SK-N-SH (cell line): ENCODE measurements around the gene AANAT. TPM values are rescaled to one million over a fixed set of nuclear protein-coding genes. Genes with fewer than 3 reads are reported as not detected.

Experiments
- CTCF ChIA-PET: fragments of 300-600, 350-600 bp; formaldehyde crosslinking; extraction: SDS; loops from one replicate; lab custom pipeline; 2021; lab: Yijun Ruan, JAX
- POLR2A ChIA-PET: fragments of 350-600 bp; sonication (Branson Sonifier 250); formaldehyde crosslinking; extraction: SDS; loops from one replicate; lab custom pipeline; 2020; ENCODE audit warnings: antibody characterized with exemption, inconsistent platforms; lab: Yijun Ruan, JAX
- DNase-seq: peaks from one replicate; pipeline ENCODE4 v3.0.0; 2012
- H2AFZ ChIP-seq: fragments of 200-600 bp; sonication (generic); 2 replicates; pipeline ENCODE4 v1.8.1; 2016; ENCODE audit warnings: antibody characterized with exemption, mild to moderate bottlenecking, low read depth
- H3F3A ChIP-seq: fragments of 200-600 bp; sonication (generic); replicated peaks from 2 replicates; pipeline ENCODE3; 2016; ENCODE audit warnings: antibody characterized with exemption, mild to moderate bottlenecking; ENCODE audit not compliant: insufficient read depth
- H3K27ac ChIP-seq, 2 experiments: fragments of 200-500 bp in 1 of 2; fragments of 200-600 bp in 1 of 2; sonication (Bioruptor generic) in 1 of 2; sonication (generic), shearing (Covaris generic) in 1 of 2; 2 replicates each; pipeline versions ENCODE4 v1.5.1 to v1.6.1; 2014 to 2016; ENCODE audit warnings: low read depth in 2 of 2, inconsistent platforms in 1 of 2, low read length in 1 of 2, mild to moderate bottlenecking in 1 of 2, mixed read lengths in 1 of 2
- H3K27me3 ChIP-seq: fragments of 200-600 bp; sonication (generic), shearing (Covaris generic); 2 replicates; pipeline ENCODE4 v1.6.1; 2016; ENCODE audit warnings: mixed run types; ENCODE audit not compliant: insufficient read depth
- H3K36me3 ChIP-seq, 2 experiments: fragments of 200-500 bp in 1 of 2; fragments of 200-600 bp in 1 of 2; sonication (Bioruptor generic) in 1 of 2; sonication (generic) in 1 of 2; replicated peaks in 1 of 2; 2 replicates each; pipeline versions ENCODE3 to v1.5.1; 2014 to 2016; ENCODE audit warnings: low read length in 1 of 2, mild to moderate bottlenecking in 1 of 2; ENCODE audit not compliant: insufficient read depth in 2 of 2, control insufficient read depth in 1 of 2
- H3K4me1 ChIP-seq, 2 experiments: fragments of 200-500 bp in 1 of 2; fragments of 200-600 bp in 1 of 2; sonication (Bioruptor generic) in 1 of 2; sonication (generic), shearing (Covaris generic) in 1 of 2; 2 replicates each; pipeline versions ENCODE4 v1.5.1 to v1.6.1; 2014 to 2016; ENCODE audit warnings: low read depth in 1 of 2, low read length in 1 of 2, mixed run types in 1 of 2; ENCODE audit not compliant: insufficient read depth in 2 of 2, control insufficient read depth in 1 of 2
- H3K4me2 ChIP-seq: fragments of 200-600 bp; sonication (generic), shearing (Covaris generic); 2 replicates; pipeline ENCODE4 v1.6.1; 2017; ENCODE audit warnings: mixed run types
- H3K4me3 ChIP-seq, 2 experiments: fragments of 200-500 bp in 1 of 2; fragments of 200-600 bp in 1 of 2; sonication (Bioruptor generic) in 1 of 2; sonication (generic), shearing (Covaris generic) in 1 of 2; 2 replicates each; pipeline versions ENCODE4 v1.5.1 to v1.8.1; 2014 to 2016; ENCODE audit warnings: low read depth in 2 of 2, inconsistent platforms in 1 of 2, low read length in 1 of 2, mild to moderate bottlenecking in 1 of 2, mixed read lengths in 1 of 2, moderate library complexity in 1 of 2
- H3K79me2 ChIP-seq: fragments of 200-600 bp; sonication (generic); 2 replicates; pipeline ENCODE4 v1.8.1; 2017; ENCODE audit warnings: mild to moderate bottlenecking; ENCODE audit not compliant: insufficient read depth
- H3K9ac ChIP-seq: fragments of 200-600 bp; sonication (generic); 2 replicates; pipeline ENCODE4 v1.6.1; 2017; ENCODE audit warnings: mixed run types
- H3K9me2 ChIP-seq: fragments of 200-600 bp; sonication (generic); 2 replicates; pipeline ENCODE4 v1.6.1; 2017; ENCODE audit warnings: mixed run types
- H3K9me3 ChIP-seq: fragments of 200-600 bp; sonication (generic); 2 replicates; pipeline ENCODE4 v1.6.1; 2017; ENCODE audit warnings: mixed run types, mild to moderate bottlenecking, moderate library complexity
- H4K20me1 ChIP-seq: fragments of 200-600 bp; sonication (generic); 2 replicates; pipeline ENCODE4 v1.6.1; 2017; ENCODE audit warnings: mild to moderate bottlenecking, mixed run types; ENCODE audit not compliant: insufficient read depth
- CHD2 ChIP-seq: fragments of 150-350 bp; IDR thresholded peaks from 2 replicates; pipeline ENCODE4 v1.6.1; 2018; ENCODE audit warnings: low read length; ENCODE audit not compliant: partially characterized antibody
- CTCF ChIP-seq: fragments of 200-600 bp; sonication (generic); IDR thresholded peaks from 2 replicates; pipeline ENCODE4 v1.6.1; 2017; ENCODE audit warnings: antibody characterized with exemption, mild to moderate bottlenecking, moderate library complexity
- EP300 ChIP-seq, 2 experiments: IDR thresholded peaks; 2 replicates each; pipeline versions ENCODE4 v1.4.0 to v1.6.1; 2012; ENCODE audit warnings: borderline replicate concordance in 1 of 2, low read depth in 1 of 2, low read length in 1 of 2
- EZH2phosphoT487 ChIP-seq: fragments of 200-600 bp; sonication (generic); IDR thresholded peaks from 2 replicates; pipeline ENCODE4 v1.6.1; 2017; ENCODE audit warnings: low read depth, mixed run types, mild to moderate bottlenecking, antibody characterized with exemption, moderate library complexity, borderline replicate concordance
- FOXJ3 ChIP-seq: sonication (generic); formaldehyde crosslinking; IDR thresholded peaks from 2 replicates; pipeline ENCODE4 v1.5.1; 2020; ENCODE audit warnings: mild to moderate bottlenecking, missing genetic modification reagents
- POLR2AphosphoS5 ChIP-seq: IDR thresholded peaks from 2 replicates; pipeline ENCODE4 v1.6.1; 2012; ENCODE audit warnings: low read depth, low read length
- RFX5 ChIP-seq: IDR thresholded peaks from 2 replicates; pipeline ENCODE4 v1.6.1; 2012; ENCODE audit warnings: mild to moderate bottlenecking, improper control_type of control experiment, low read length
- TAF1 ChIP-seq: IDR thresholded peaks from 2 replicates; pipeline ENCODE4 v1.6.1; 2012; ENCODE audit warnings: low read depth, mild to moderate bottlenecking, low read length, moderate library complexity, borderline replicate concordance
- TEAD4 ChIP-seq: IDR thresholded peaks from 2 replicates; pipeline ENCODE4 v1.4.0; 2012; ENCODE audit warnings: mild to moderate bottlenecking, borderline replicate concordance; ENCODE audit not compliant: insufficient read depth
- USF2 ChIP-seq: fragments of 150-350 bp; IDR thresholded peaks from 2 replicates; pipeline ENCODE4 v1.6.1; 2017; ENCODE audit warnings: antibody characterized with exemption, low read length, low read depth, borderline replicate concordance
- YY1 ChIP-seq: IDR thresholded peaks from 2 replicates; pipeline ENCODE4 v1.4.0; 2012; ENCODE audit warnings: low read depth, mild to moderate bottlenecking
- WGBS: methylation state at CpG from one replicate; pipeline ENCODE4 v1.1.6; 2017; ENCODE audit warnings: low lambda C conversion rate; 5-methylcytosine and 5-hydroxymethylcytosine counted together
- polyA plus RNA-seq, 3 experiments: library from polyadenylated mRNA; depleted of rRNA; stranded (reverse); fragments of >200 nt; gene quantifications; 2 replicates each; pipeline ENCODE4 v1.2.3, GENCODE V29; 2012
- TF ChIP-seq, protein P1 (sequence below): IDR thresholded peaks from 2 replicates; pipeline ENCODE4 v1.6.1; 2012; ENCODE audit warnings: mild to moderate bottlenecking, low read depth, low read length, moderate library complexity

The AANAT gene
- polyA plus RNA-seq, 1 of the 3 experiments (the other 2 are of a cell fraction), result 0.26 TPM

DNA sequence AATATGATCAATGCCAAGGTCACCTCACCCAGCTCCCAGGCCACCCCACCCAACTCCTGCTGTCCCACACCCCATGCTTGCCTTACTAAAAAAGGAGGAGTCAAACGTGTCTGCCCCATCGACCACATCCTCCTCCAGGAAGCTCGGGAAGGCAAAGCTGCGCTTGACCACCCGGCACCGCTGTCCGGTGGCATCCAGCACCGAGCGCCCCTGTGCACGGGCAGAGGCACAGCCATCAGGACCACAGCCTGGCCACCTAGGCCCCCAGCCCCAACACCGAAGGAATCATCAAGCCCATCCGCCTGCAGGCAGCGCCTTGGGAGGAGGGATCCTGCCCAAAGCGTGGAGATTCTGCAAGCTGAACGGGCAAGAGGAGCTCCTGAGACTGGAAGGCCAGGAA is 10.2 kb downstream of the AANAT start:
- no peak overlapping the region for H3K9ac ChIP-seq
- no peak overlapping the region for H3K4me2 ChIP-seq
- POLR2A ChIA-PET, result interaction anchor here (0.5 to 1.2 kb wide), 2 partner anchors 8 to 26 kb away, joined by 4 to 6 read pairs; no protein-coding TSS in a partner anchor
- no peaks in the 10 kb centered on the region for H3K9me2 ChIP-seq
- TF ChIP-seq USF2 (no peak), TEAD4 (no peak), EP300 (IDR thresholded peaks at IDR 0.05; ENCODE audit: borderline replicate concordance in 1 of 2, low read depth in 1 of 2, low read length in 1 of 2) (no peak), POLR2AphosphoS5 (no peak), TAF1 (no peak), RFX5 (no peak)
- TF ChIP-seq, protein P1, sequence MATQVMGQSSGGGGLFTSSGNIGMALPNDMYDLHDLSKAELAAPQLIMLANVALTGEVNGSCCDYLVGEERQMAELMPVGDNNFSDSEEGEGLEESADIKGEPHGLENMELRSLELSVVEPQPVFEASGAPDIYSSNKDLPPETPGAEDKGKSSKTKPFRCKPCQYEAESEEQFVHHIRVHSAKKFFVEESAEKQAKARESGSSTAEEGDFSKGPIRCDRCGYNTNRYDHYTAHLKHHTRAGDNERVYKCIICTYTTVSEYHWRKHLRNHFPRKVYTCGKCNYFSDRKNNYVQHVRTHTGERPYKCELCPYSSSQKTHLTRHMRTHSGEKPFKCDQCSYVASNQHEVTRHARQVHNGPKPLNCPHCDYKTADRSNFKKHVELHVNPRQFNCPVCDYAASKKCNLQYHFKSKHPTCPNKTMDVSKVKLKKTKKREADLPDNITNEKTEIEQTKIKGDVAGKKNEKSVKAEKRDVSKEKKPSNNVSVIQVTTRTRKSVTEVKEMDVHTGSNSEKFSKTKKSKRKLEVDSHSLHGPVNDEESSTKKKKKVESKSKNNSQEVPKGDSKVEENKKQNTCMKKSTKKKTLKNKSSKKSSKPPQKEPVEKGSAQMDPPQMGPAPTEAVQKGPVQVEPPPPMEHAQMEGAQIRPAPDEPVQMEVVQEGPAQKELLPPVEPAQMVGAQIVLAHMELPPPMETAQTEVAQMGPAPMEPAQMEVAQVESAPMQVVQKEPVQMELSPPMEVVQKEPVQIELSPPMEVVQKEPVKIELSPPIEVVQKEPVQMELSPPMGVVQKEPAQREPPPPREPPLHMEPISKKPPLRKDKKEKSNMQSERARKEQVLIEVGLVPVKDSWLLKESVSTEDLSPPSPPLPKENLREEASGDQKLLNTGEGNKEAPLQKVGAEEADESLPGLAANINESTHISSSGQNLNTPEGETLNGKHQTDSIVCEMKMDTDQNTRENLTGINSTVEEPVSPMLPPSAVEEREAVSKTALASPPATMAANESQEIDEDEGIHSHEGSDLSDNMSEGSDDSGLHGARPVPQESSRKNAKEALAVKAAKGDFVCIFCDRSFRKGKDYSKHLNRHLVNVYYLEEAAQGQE, result no peak
- no peak for DNase-seq
- no peaks in the 10 kb centered on the region for H3K79me2 ChIP-seq
- H3K4me3 ChIP-seq, result no peak overlapping the region
- no peaks in the 10 kb centered on the region for H3F3A ChIP-seq
- 91% methylated on average over 15 of the region's 15 CpGs for WGBS
- no peaks in the 10 kb centered on the region for H3K9me3 ChIP-seq
- no peaks in the 10 kb centered on the region for H4K20me1 ChIP-seq
- H2AFZ ChIP-seq, result no peak overlapping the region
- H3K27me3 ChIP-seq, result no peaks in the 10 kb centered on the region
- H3K36me3 ChIP-seq, result peaks cover 0 to 11% of the 10 kb centered on the region in 2 experiments
- no peak overlapping the region for H3K27ac ChIP-seq
- CTCF ChIA-PET, result interaction anchor here (1.3 to 56.8 kb wide), 5 partner anchors 2 to 146 kb away, joined by 5 to 1687 read pairs (median 5); partner anchors contain the start of genes AANAT, RHBDF2 and UBE2O
- H3K4me1 ChIP-seq, result no peaks in the 10 kb centered on the region

GRCh38 chr17:76478097-76478496 is 10.7 kb downstream of the AANAT start:
- ChIA-PET POLR2A (no interaction called here), CTCF (interaction anchor here (0.6 to 56.8 kb wide), 7 partner anchors 2 to 146 kb away, joined by 3 to 1687 read pairs (median 5); partner anchors contain the start of genes AANAT, RHBDF2 and UBE2O)
- DNase-seq, result no peak
- peaks cover 0 to 6% of the 10 kb centered on the region in 2 experiments for H3K36me3 ChIP-seq
- H3K27me3 ChIP-seq, result no peaks in the 10 kb centered on the region
- no peak overlapping the region for H3K9ac ChIP-seq
- no peak overlapping the region for H3K4me3 ChIP-seq
- no peaks in the 10 kb centered on the region for H3F3A ChIP-seq
- H4K20me1 ChIP-seq, result no peaks in the 10 kb centered on the region
- H2AFZ ChIP-seq, result no peak overlapping the region
- H3K4me1 ChIP-seq, result no peaks in the 10 kb centered on the region
- no peak overlapping the region for H3K4me2 ChIP-seq
- 95% methylated on average over 10 of the region's 10 CpGs for WGBS
- H3K27ac ChIP-seq, result no peak overlapping the region
- no peaks in the 10 kb centered on the region for H3K9me3 ChIP-seq
- no peaks in the 10 kb centered on the region for H3K9me2 ChIP-seq
- no peaks in the 10 kb centered on the region for H3K79me2 ChIP-seq
- no peak for TF ChIP-seq EZH2phosphoT487
- TF ChIP-seq, protein P1, result no peak
- no peak for TF ChIP-seq CHD2
- no peak for TF ChIP-seq FOXJ3 (CRISPR knock-in tag)
- TF ChIP-seq YY1, result no peak
- no peak for TF ChIP-seq USF2
- no peak for TF ChIP-seq CTCF
- no peak for TF ChIP-seq POLR2AphosphoS5
